Esophagus mucosa (tissue), 1 donor: ENCODE measurements around the gene TMEM134. TPM values are rescaled to one million over a fixed set of nuclear protein-coding genes. Genes with fewer than 3 reads are reported as not detected.
"Not testable (repeated sequence)": the region's sequence is repeated elsewhere in the genome, so short reads cannot be mapped to it uniquely, and the experiment has no call there.

Experiments used
- ATAC-seq: fragments of 200-7000 bp; cut with Tn5 transposase; one replicate; pipeline ENCODE4 v1.9.1; 2020
- total RNA-seq: library from RNA; stranded (reverse); gene quantifications from one replicate; pipeline ENCODE4 v1.2.4, GENCODE V29; 2023
- donor health status: DM: yes; HTN: yes; CAD: no.

The TMEM134 gene
- total RNA-seq, 1 donor from 2014 or later = 135 TPM

- no peak for ATAC-seq
Observed at GRCh38 chr11:67437809-67438157, 31.3 kb downstream of the TMEM134 start.

- ATAC-seq = peak; percentile 10
Observed at GRCh38 chr11:67437082-67437808, 31.8 kb downstream of the TMEM134 start, which contains the start of gene PTPRCAP. Gene PTPRCAP, minus strand, starts transcription at chr11:67437682. Its CDS starts 63 bp downstream, at chr11:67437619.

GRCh38 chr11:67436459-67437081 is 32.5 kb downstream of the TMEM134 start:
- ATAC-seq = peak; percentile 12

- no peak for ATAC-seq
Observed at GRCh38 chr11:67435727-67436458, 33.2 kb downstream of the TMEM134 start.

- ATAC-seq = peak; percentile 54
Observed at GRCh38 chr11:67435031-67435726, 33.9 kb downstream of the TMEM134 start.

GRCh38 chr11:67434395-67434881 is 34.6 kb downstream of the TMEM134 start:
- no peak for ATAC-seq

- no peak for ATAC-seq
Observed at GRCh38 chr11:67433536-67434394, 35.3 kb downstream of the TMEM134 start.

GRCh38 chr11:67432655-67433349 is 36.2 kb downstream of the TMEM134 start:
- no peak for ATAC-seq

- ATAC-seq = no peak
Observed at GRCh38 chr11:67431346-67432249, 37.5 kb downstream of the TMEM134 start.

- ATAC-seq = no peak
Observed at GRCh38 chr11:67429722-67430121, 39.3 kb downstream of the TMEM134 start.

GRCh38 chr11:67429038-67429668 is 39.9 kb downstream of the TMEM134 start:
- ATAC-seq = peak; percentile 65

GRCh38 chr11:67428052-67429001 is 40.7 kb downstream of the TMEM134 start, which contains the start of gene RPS6KB2:
Gene RPS6KB2, plus strand, starts transcription at chr11:67428494. Its CDS starts 52 bp downstream, at chr11:67428546.
- ATAC-seq = peak; percentile 88

- ATAC-seq = not testable (repeated sequence)
Observed at GRCh38 chr11:67427364-67427859, 41.6 kb downstream of the TMEM134 start.

- no peak for ATAC-seq
Observed at GRCh38 chr11:67423891-67424613, 45.0 kb downstream of the TMEM134 start.

GRCh38 chr11:67423466-67423865 is 45.6 kb downstream of the TMEM134 start:
- ATAC-seq = no peak

GRCh38 chr11:67422891-67423290 is 46.2 kb downstream of the TMEM134 start:
- ATAC-seq = peak; percentile 27

GRCh38 chr11:67421430-67422031 is 47.5 kb downstream of the TMEM134 start:
- no peak for ATAC-seq
